H9 (cell line): ENCODE results near the gene KISS1. TPM values are rescaled to one million over a fixed set of nuclear protein-coding genes. Genes with fewer than 3 reads are reported as not detected.
A peak's percentile ranks its signal among the peaks of the same experiment; 100 is the strongest.

Experiments used
- DNase-seq: peaks from one replicate; pipeline ENCODE4 v3.0.0-alpha.2; 2017
- H2AFZ ChIP-seq: one replicate; pipeline ENCODE4 v1.6.1; 2013; ENCODE audit warnings: mild to moderate bottlenecking, low read length, control low read depth, moderate library complexity
- H2AK5ac ChIP-seq: 2 replicates; pipeline ENCODE4 v1.6.1; 2013; ENCODE audit warnings: low read length, control low read depth, mixed read lengths; ENCODE audit not compliant: insufficient read length
- H2BK120ac ChIP-seq: one replicate; pipeline ENCODE4 v1.6.1; 2013; ENCODE audit warnings: low read depth, mild to moderate bottlenecking, low read length, control low read depth, inconsistent platforms; ENCODE audit not compliant: poor library complexity, severe bottlenecking
- H2BK12ac ChIP-seq: 2 replicates; pipeline ENCODE4 v1.6.1; 2013; ENCODE audit warnings: low read length, control low read depth, mixed read lengths, low read depth; ENCODE audit not compliant: insufficient read length
- H2BK15ac ChIP-seq: 2 replicates; pipeline ENCODE4 v1.6.1; 2013; ENCODE audit warnings: low read depth, low read length, control low read depth
- H2BK20ac ChIP-seq: one replicate; pipeline ENCODE4 v1.6.1; 2013; ENCODE audit warnings: low read depth, mild to moderate bottlenecking, low read length, control low read depth, inconsistent platforms; ENCODE audit not compliant: poor library complexity, severe bottlenecking
- H2BK5ac ChIP-seq: 2 replicates; pipeline ENCODE4 v1.6.1; 2013; ENCODE audit warnings: low read length, control low read depth, mixed read lengths; ENCODE audit not compliant: insufficient read length
- H3K14ac ChIP-seq: 2 replicates; pipeline ENCODE4 v1.6.1; 2013; ENCODE audit warnings: low read length, control low read depth; ENCODE audit not compliant: insufficient read depth
- H3K18ac ChIP-seq: 2 replicates; pipeline ENCODE4 v1.6.1; 2013; ENCODE audit warnings: low read depth, mild to moderate bottlenecking, mixed read lengths, low read length, control low read depth; ENCODE audit not compliant: insufficient read length
- H3K23ac ChIP-seq: 2 replicates; pipeline ENCODE4 v1.6.1; 2013; ENCODE audit warnings: low read length, control low read depth, mixed read lengths, low read depth; ENCODE audit not compliant: insufficient read length
- H3K23me2 ChIP-seq: 2 replicates; pipeline ENCODE4 v1.6.1; 2013; ENCODE audit warnings: low read depth, mild to moderate bottlenecking, mixed read lengths, low read length, control low read depth; ENCODE audit not compliant: insufficient read length, poor library complexity, severe bottlenecking
- H3K27ac ChIP-seq: 2 replicates; pipeline ENCODE4 v1.5.1; 2013; ENCODE audit warnings: low read length, control low read depth, mixed read lengths, low read depth; ENCODE audit not compliant: insufficient read length
- H3K27me3 ChIP-seq: 2 replicates; pipeline ENCODE4 v1.6.1; 2013; ENCODE audit warnings: low read length, control low read depth, inconsistent platforms; ENCODE audit not compliant: insufficient read depth
- H3K4ac ChIP-seq: 2 replicates; pipeline ENCODE4 v1.6.1; 2013; ENCODE audit warnings: low read depth, mild to moderate bottlenecking, control low read depth, inconsistent platforms, low read length, moderate library complexity
- H3K4me1 ChIP-seq: 2 replicates; pipeline ENCODE4 v1.6.1; 2013; ENCODE audit warnings: low read length, control low read depth, inconsistent platforms; ENCODE audit not compliant: insufficient read depth
- H3K4me2 ChIP-seq: 2 replicates; pipeline ENCODE4 v1.6.1; 2013; ENCODE audit warnings: low read length, control low read depth, mixed read lengths; ENCODE audit not compliant: insufficient read length, insufficient read depth
- H3K56ac ChIP-seq: 2 replicates; pipeline ENCODE4 v1.6.1; 2013; ENCODE audit warnings: low read depth, mild to moderate bottlenecking, mixed read lengths, low read length, control low read depth; ENCODE audit not compliant: insufficient read length
- H3K79me1 ChIP-seq: 2 replicates; pipeline ENCODE4 v1.6.1; 2013; ENCODE audit warnings: low read depth, mild to moderate bottlenecking, moderate library complexity, low read length, control low read depth, inconsistent platforms; ENCODE audit not compliant: insufficient read depth, poor library complexity, severe bottlenecking
- H3K79me2 ChIP-seq: 2 replicates; pipeline ENCODE4 v1.6.1; 2013; ENCODE audit warnings: low read length, control low read depth, inconsistent platforms; ENCODE audit not compliant: insufficient read depth
- H3K9ac ChIP-seq: 2 replicates; pipeline ENCODE4 v1.6.1; 2013; ENCODE audit warnings: low read length, control low read depth, mixed read lengths; ENCODE audit not compliant: insufficient read length; ENCODE audit errors: extremely low read depth
- H3K9me3 ChIP-seq: one replicate; pipeline ENCODE4 v1.6.1; 2013; ENCODE audit warnings: low read depth, low read length, inconsistent platforms; ENCODE audit not compliant: control insufficient read depth
- H3T11ph ChIP-seq: one replicate; pipeline ENCODE4 v1.6.1; 2013; ENCODE audit warnings: mild to moderate bottlenecking, low read length, control low read depth, inconsistent platforms
- H4K20me1 ChIP-seq: one replicate; pipeline ENCODE4 v1.6.1; 2013; ENCODE audit not compliant: control insufficient read depth, insufficient read length, insufficient read depth
- H4K5ac ChIP-seq: 2 replicates; pipeline ENCODE4 v1.6.1; 2013; ENCODE audit warnings: low read depth, mild to moderate bottlenecking, mixed read lengths, low read length, control low read depth; ENCODE audit not compliant: insufficient read length
- H4K8ac ChIP-seq: replicated peaks from 2 replicates; pipeline ENCODE4 v1.6.1; 2013; ENCODE audit warnings: low read length, control low read depth, mixed read lengths, low read depth; ENCODE audit not compliant: insufficient read length
- H4K91ac ChIP-seq: 2 replicates; pipeline ENCODE4 v1.6.1; 2013; ENCODE audit warnings: low read depth, mild to moderate bottlenecking, moderate library complexity, mixed read lengths, low read length, control low read depth; ENCODE audit not compliant: insufficient read length
- H3K27ac Mint-ChIP-seq, 3 experiments: 2 replicates in 2 of 3; 3 replicates in 1 of 3; pipeline ENCODE4 v1.8.0; 2020 to 2021; ENCODE audit warnings: mixed read lengths in 3 of 3, mild to moderate bottlenecking in 1 of 3, moderate library complexity in 1 of 3
- H3K27me3 Mint-ChIP-seq: 2 replicates; pipeline ENCODE4 v1.8.0; 2021; ENCODE audit warnings: low read depth, mild to moderate bottlenecking, moderate library complexity, mixed read lengths
- H3K36me3 Mint-ChIP-seq, 3 experiments: 2 replicates in 2 of 3; 3 replicates in 1 of 3; pipeline ENCODE4 v1.8.0; 2020 to 2021; ENCODE audit warnings: low read depth in 3 of 3, mixed read lengths in 3 of 3; ENCODE audit not compliant: insufficient read depth in 1 of 3
- H3K4me1 Mint-ChIP-seq, 2 experiments: 2 replicates each; pipeline ENCODE4 v1.8.0; 2020; ENCODE audit warnings: mixed read lengths in 2 of 2
- H3K4me3 Mint-ChIP-seq, 2 experiments: 2 replicates in 1 of 2; 3 replicates in 1 of 2; pipeline ENCODE4 v1.8.0; 2020 to 2021; ENCODE audit warnings: mild to moderate bottlenecking in 2 of 2, mixed read lengths in 2 of 2, moderate library complexity in 1 of 2
- H3K9me3 Mint-ChIP-seq, 2 experiments: 2 replicates in 1 of 2; 3 replicates in 1 of 2; pipeline ENCODE4 v1.8.0; 2020; ENCODE audit warnings: mild to moderate bottlenecking in 2 of 2, mixed read lengths in 2 of 2, moderate library complexity in 1 of 2
- CTCF ChIP-seq: fragments of 200-600 bp; sonication (generic); conservative IDR thresholded peaks from 3 replicates; pipeline ENCODE4 v1.8.0; 2021; ENCODE audit warnings: antibody characterized with exemption, mild to moderate bottlenecking
- WGBS: extraction: QIAGEN DNeasy Blood & Tissue Kit; methylation state at CpG from one replicate; pipeline ENCODE4 v1.1.7; 2013; ENCODE audit warnings: missing lambda C conversion rate, low lambda C conversion rate, mixed read lengths; ENCODE audit not compliant: insufficient read length; ENCODE audit errors: extremely low coverage; 5-methylcytosine and 5-hydroxymethylcytosine counted together
- total RNA-seq: library from RNA; stranded (reverse); gene quantifications from 2 replicates; pipeline ENCODE4 v1.2.1, GENCODE V29; 2021

The KISS1 gene
- total RNA-seq, 1 experiment from 2014 or later, result 0.68 TPM

- H3K4me3 Mint-ChIP-seq, result peak overlapping the region; percentile 68 to 83
- Histone ChIP-seq H3K23me2 (peaks cover 6% of the 10 kb centered on the region), H3K9ac (no peak overlapping the region), H3K56ac (no peak overlapping the region), H3K9me3 (no peaks in the 10 kb centered on the region), H3K27me3 (no peaks in the 10 kb centered on the region; the same call in 1 of the 2 replicates), H2BK15ac (no peak overlapping the region), H2BK12ac (no peak overlapping the region), H4K5ac (no peak overlapping the region), H3K4ac (no peak overlapping the region), H3K27ac (no peak overlapping the region), H2AK5ac (no peak overlapping the region), H3K14ac (peak overlapping the region; percentile 73; the same call in 1 of the 2 replicates), H3K18ac (peak overlapping the region; percentile 33), H3K4me2 (peak overlapping the region; percentile 46), H2AFZ (no peak overlapping the region), H4K8ac (no peak overlapping the region), H2BK20ac (no peak overlapping the region), H3K79me2 (no peaks in the 10 kb centered on the region), H3K4me1 (peaks cover 4% of the 10 kb centered on the region; the same call in 1 of the 2 replicates), H3K23ac (no peak overlapping the region), H4K91ac (no peak overlapping the region), H3T11ph (no peak overlapping the region), H3K79me1 (no peaks in the 10 kb centered on the region), H2BK5ac (no peak overlapping the region), H2BK120ac (no peak overlapping the region), H4K20me1 (no peaks in the 10 kb centered on the region)
- WGBS, result no CpG with 5 or more reads among the region's 25 CpGs
- H3K27ac Mint-ChIP-seq, result no peak overlapping the region
- TF ChIP-seq CTCF, result no peak
- H3K9me3 Mint-ChIP-seq, result no peaks in the 10 kb centered on the region; a peak in 1 of 5 replicates
- no peaks in the 10 kb centered on the region; a peak in 1 of 7 replicates for H3K36me3 Mint-ChIP-seq
- DNase-seq, result no peak
- H3K4me1 Mint-ChIP-seq, result peaks cover 36 to 41% of the 10 kb centered on the region in 2 experiments
- peaks cover 48% of the 10 kb centered on the region for H3K27me3 Mint-ChIP-seq
Measured at GRCh38 chr1:204152310-204153044, 43.8 kb downstream of the KISS1 start.
